DOHH2 (cell line): Measurements from ENCODE around the gene RANBP6.
"Not testable (repeated sequence)": the region's sequence is repeated elsewhere in the genome, so short reads cannot be mapped to it uniquely, and the experiment has no call there.

Experiments
- H3F3A ChIP-seq: fragments of 200-600 bp; sonication (generic), shearing (Covaris generic); 2 replicates; pipeline ENCODE4 v1.6.0; 2016; ENCODE audit warnings: antibody characterized with exemption, mild to moderate bottlenecking; ENCODE audit not compliant: control insufficient read depth, insufficient read depth
- H3K27ac ChIP-seq: fragments of 200-600 bp; sonication (generic); 2 replicates; pipeline ENCODE4 v1.5.1; 2014; ENCODE audit warnings: low read depth, mild to moderate bottlenecking, low read length, moderate library complexity
- H3K27me3 ChIP-seq: fragments of 200-600 bp; sonication (generic); 2 replicates; pipeline ENCODE4 v1.6.1; 2014; ENCODE audit warnings: mild to moderate bottlenecking, low read length, mixed read lengths; ENCODE audit not compliant: control insufficient read depth
- H3K36me3 ChIP-seq: fragments of 200-600 bp; sonication (generic); 2 replicates; pipeline ENCODE4 v1.6.1; 2014; ENCODE audit warnings: mild to moderate bottlenecking, low read length, moderate library complexity, mixed read lengths; ENCODE audit not compliant: control insufficient read depth
- H3K4me1 ChIP-seq: fragments of 200-600 bp; sonication (generic); 2 replicates; pipeline ENCODE4 v1.6.1; 2014; ENCODE audit warnings: mild to moderate bottlenecking, low read length, mixed read lengths; ENCODE audit not compliant: control insufficient read depth
- H3K4me2 ChIP-seq: fragments of 200-600 bp; sonication (generic); 2 replicates; pipeline ENCODE4 v1.6.0; 2014; ENCODE audit warnings: mild to moderate bottlenecking, low read length, moderate library complexity
- H3K4me3 ChIP-seq: fragments of 200-600 bp; sonication (generic); 2 replicates; pipeline ENCODE4 v1.5.1; 2014; ENCODE audit warnings: mild to moderate bottlenecking, low read length, mixed read lengths
- H3K79me2 ChIP-seq: fragments of 200-600 bp; sonication (generic); 2 replicates; pipeline ENCODE4 v1.6.1; 2014; ENCODE audit warnings: mild to moderate bottlenecking, low read length, mixed read lengths; ENCODE audit not compliant: control insufficient read depth
- H3K9me2 ChIP-seq: fragments of 200-600 bp; sonication (generic); replicated peaks from 2 replicates; pipeline ENCODE4 v1.6.1; 2014; ENCODE audit warnings: mild to moderate bottlenecking, low read length, mixed read lengths; ENCODE audit not compliant: control insufficient read depth
- H3K9me3 ChIP-seq: fragments of 200-600 bp; sonication (generic); 2 replicates; pipeline ENCODE4 v1.6.1; 2014; ENCODE audit warnings: antibody characterized with exemption, low read length, mixed read lengths; ENCODE audit not compliant: control insufficient read depth, insufficient read depth
- H4K20me1 ChIP-seq: fragments of 200-600 bp; sonication (generic); 2 replicates; pipeline ENCODE4 v1.6.0; 2014; ENCODE audit warnings: low read depth, mild to moderate bottlenecking, antibody characterized with exemption, low read length, moderate library complexity; ENCODE audit not compliant: control insufficient read depth, insufficient read depth
- EZH2phosphoT487 ChIP-seq: fragments of 200-600 bp; sonication (generic); IDR thresholded peaks from 2 replicates; pipeline ENCODE4 v1.6.1; 2017; ENCODE audit warnings: borderline replicate concordance, mild to moderate bottlenecking, antibody characterized with exemption, low read length, moderate library complexity, mixed read lengths
- TF ChIP-seq, protein P1 (sequence below): fragments of 200-600 bp; sonication (generic); IDR thresholded peaks from one replicate; pipeline ENCODE4 v1.5.1; 2014; ENCODE audit warnings: antibody characterized with exemption, mild to moderate bottlenecking, low read depth, low read length; ENCODE audit not compliant: poor library complexity, severe bottlenecking

RANBP6 gene

DNA sequence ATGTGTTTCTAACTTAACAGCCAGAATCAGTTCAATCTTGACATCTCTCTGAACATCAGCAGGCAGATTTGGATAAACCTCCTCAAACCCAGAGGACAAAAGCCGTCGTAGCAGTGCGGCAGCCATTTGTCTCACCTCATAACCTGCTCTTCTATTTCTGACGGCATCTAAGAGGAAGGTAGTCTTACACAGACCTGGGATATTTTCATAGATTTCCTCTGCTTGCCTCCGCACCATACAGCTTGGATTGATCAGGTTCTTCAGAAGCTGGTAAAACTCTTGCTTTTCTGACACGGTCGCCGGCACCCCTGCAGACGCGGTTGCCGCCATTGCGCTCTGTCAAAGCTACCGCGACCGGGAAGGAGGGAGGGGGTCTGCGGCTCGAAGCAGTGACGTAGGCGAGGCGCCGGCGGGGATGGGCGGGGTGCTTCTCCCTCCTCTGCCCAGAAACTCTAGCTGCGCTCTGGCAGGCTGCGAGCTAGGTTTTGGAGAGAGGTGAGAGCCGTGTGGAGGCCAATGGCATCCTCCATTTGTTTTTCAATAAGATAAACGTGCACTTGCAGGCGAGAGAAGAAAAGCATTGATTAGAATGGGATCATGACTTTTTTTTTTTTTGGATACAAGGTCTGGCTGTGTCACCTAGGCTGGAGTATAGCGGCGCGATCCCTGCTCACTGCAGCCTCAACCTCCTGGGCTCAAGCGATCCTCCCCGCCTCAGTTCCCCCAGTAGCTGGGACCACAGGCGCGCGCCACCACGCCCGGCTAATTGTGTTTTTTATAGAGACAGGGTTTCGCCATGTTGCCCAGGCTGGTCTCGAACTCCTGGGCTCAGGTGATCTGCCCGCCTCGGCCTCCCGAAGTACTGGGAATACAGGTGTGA is at the start of gene RANBP6:
Gene RANBP6 (minus strand): TSS at position 347 of the 880 bp plus-strand sequence. CDS start 17 bp downstream, at position 330.
- H3K27ac ChIP-seq, result peak within 1 kb of the TSS; percentile 7; the same call in 1 of the 2 replicates
- TF ChIP-seq EZH2phosphoT487, result no peak
- TF ChIP-seq, protein P1, sequence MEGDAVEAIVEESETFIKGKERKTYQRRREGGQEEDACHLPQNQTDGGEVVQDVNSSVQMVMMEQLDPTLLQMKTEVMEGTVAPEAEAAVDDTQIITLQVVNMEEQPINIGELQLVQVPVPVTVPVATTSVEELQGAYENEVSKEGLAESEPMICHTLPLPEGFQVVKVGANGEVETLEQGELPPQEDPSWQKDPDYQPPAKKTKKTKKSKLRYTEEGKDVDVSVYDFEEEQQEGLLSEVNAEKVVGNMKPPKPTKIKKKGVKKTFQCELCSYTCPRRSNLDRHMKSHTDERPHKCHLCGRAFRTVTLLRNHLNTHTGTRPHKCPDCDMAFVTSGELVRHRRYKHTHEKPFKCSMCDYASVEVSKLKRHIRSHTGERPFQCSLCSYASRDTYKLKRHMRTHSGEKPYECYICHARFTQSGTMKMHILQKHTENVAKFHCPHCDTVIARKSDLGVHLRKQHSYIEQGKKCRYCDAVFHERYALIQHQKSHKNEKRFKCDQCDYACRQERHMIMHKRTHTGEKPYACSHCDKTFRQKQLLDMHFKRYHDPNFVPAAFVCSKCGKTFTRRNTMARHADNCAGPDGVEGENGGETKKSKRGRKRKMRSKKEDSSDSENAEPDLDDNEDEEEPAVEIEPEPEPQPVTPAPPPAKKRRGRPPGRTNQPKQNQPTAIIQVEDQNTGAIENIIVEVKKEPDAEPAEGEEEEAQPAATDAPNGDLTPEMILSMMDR, result no peak
- peaks cover 36% of the 10 kb centered on the region for H3K36me3 ChIP-seq

GRCh38 chr9:6063146-6063545 is 47.7 kb upstream of the RANBP6 start:
- H3F3A ChIP-seq, H3K9me3 ChIP-seq, H3K4me1 ChIP-seq, H3K27me3 ChIP-seq, H3K36me3 ChIP-seq, H3K4me3 ChIP-seq, H3K9me2 ChIP-seq, H4K20me1 ChIP-seq, H3K27ac ChIP-seq, H3K79me2 ChIP-seq, H3K4me2 ChIP-seq: not testable (repeated sequence)

More for the DNA sequence above, at the start of gene RANBP6:
- Histone ChIP-seq H3K27me3 (no peaks in the 10 kb centered on the region), H3K9me3 (no peaks in the 10 kb centered on the region), H4K20me1 (0 out of 2 replicates have a peak, but pooled peaks cover 4% of the 10 kb centered on the region), H3K4me1 (peaks cover 37% of the 10 kb centered on the region), H3K79me2 (peaks cover 53% of the 10 kb centered on the region), H3K4me2 (peak within 1 kb of the TSS; percentile 57), H3F3A (0 out of 2 replicates have a peak, but pooled peaks cover 3% of the 10 kb centered on the region), H3K9me2 (no peaks in the 10 kb centered on the region), H3K4me3 (peak within 1 kb of the TSS; percentile 85)

- Histone ChIP-seq H3K9me3 (no peaks in the 10 kb centered on the region), H3K4me2 (no peak overlapping the region), H3F3A (peaks cover 4% of the 10 kb centered on the region; the same call in 1 of the 2 replicates), H3K9me2 (no peaks in the 10 kb centered on the region), H3K4me3 (no peak overlapping the region), H3K79me2 (no peaks in the 10 kb centered on the region), H3K4me1 (peaks cover 17% of the 10 kb centered on the region), H3K27me3 (no peaks in the 10 kb centered on the region), H3K27ac (no peak overlapping the region), H4K20me1 (no peaks in the 10 kb centered on the region), H3K36me3 (no peaks in the 10 kb centered on the region)
- TF ChIP-seq, protein P1, result no peak
- TF ChIP-seq EZH2phosphoT487, result no peak
Measured at GRCh38 chr9:6055666-6056065, 40.2 kb upstream of the RANBP6 start.

GRCh38 chr9:6055216-6055615 is 39.8 kb upstream of the RANBP6 start:
- Histone ChIP-seq H3K36me3 (no peaks in the 10 kb centered on the region), H3F3A (peaks cover 4% of the 10 kb centered on the region; the same call in 1 of the 2 replicates), H3K4me3 (no peak overlapping the region), H3K4me1 (peaks cover 22% of the 10 kb centered on the region), H3K9me3 (no peaks in the 10 kb centered on the region), H3K27ac (no peak overlapping the region), H3K27me3 (no peaks in the 10 kb centered on the region), H3K9me2 (no peaks in the 10 kb centered on the region), H3K4me2 (no peak overlapping the region; the same call in 1 of the 2 replicates), H4K20me1 (no peaks in the 10 kb centered on the region), H3K79me2 (no peaks in the 10 kb centered on the region)
- TF ChIP-seq, protein P1, result peak; percentile 53
- TF ChIP-seq EZH2phosphoT487, result no peak
